ENCODE measurements around the gene DBX1.

Gene DBX1

DNA sequence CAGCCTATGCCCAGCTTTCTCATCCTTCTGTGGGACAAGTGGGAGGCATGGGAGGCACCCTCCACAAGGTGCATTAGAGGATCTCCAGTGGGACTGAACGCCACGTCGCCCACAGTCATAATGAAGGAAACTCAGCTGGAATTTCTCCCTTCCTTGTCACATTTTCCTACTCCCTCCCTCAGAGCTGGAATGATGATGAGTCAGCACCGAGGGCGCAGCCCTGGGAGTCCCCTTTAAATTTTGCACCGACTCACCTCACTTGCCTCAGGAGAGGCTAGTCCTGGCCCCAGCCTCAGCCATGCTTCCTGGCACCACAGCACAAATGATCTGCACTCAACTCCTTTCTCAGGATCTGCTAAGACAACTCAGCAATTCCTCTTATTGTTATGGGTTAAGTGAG lies 34.3 kb downstream of the DBX1 start:
- no peaks in the 10 kb centered on the region for H3K9me3 ChIP-seq (ENCODE audit: insufficient read depth, low read depth, low read length)
- peaks cover 0 to 5% of the 10 kb centered on the region in 2 experiments for H3K4me1 ChIP-seq (ENCODE audit: control insufficient read depth in 1 of 2, insufficient read depth in 2 of 2, low read length in 2 of 2)
- no peak overlapping the region for H2AFZ ChIP-seq (ENCODE audit: insufficient read depth, low read length, poor library complexity)
- H3K27me3 ChIP-seq (ENCODE audit: insufficient read depth, low read length) = no peaks in the 10 kb centered on the region
- H3K27ac ChIP-seq (ENCODE audit: low read depth, low read length) = no peak overlapping the region
- no peak overlapping the region for H2AK5ac ChIP-seq (ENCODE audit: low read length)
- H3K4me2 ChIP-seq (ENCODE audit: low read length) = no peak overlapping the region
- DNase-seq = peak in 1 of 2 donors; percentile 32
- no peak overlapping the region for H4K91ac ChIP-seq (ENCODE audit: low read depth, low read length)
- no peak overlapping the region for H3K4ac ChIP-seq (ENCODE audit: low read depth, low read length)
- no peak overlapping the region for H3K4me3 ChIP-seq (ENCODE audit: low read depth, low read length)
- WGBS (ENCODE audit: extremely low coverage, insufficient coverage, insufficient read length) = no CpG with 5 or more reads among the region's 6 CpGs
- no peak overlapping the region for H2BK12ac ChIP-seq (ENCODE audit: low read length)
- H2BK120ac ChIP-seq (ENCODE audit: insufficient read depth, low read length, poor library complexity) = no peak overlapping the region
- H3K9ac ChIP-seq (ENCODE audit: low read length) = no peak overlapping the region
- no peak overlapping the region for H3K18ac ChIP-seq (ENCODE audit: low read length)
- no peak overlapping the region for H4K8ac ChIP-seq (ENCODE audit: low read depth, low read length)
- H2BK5ac ChIP-seq (ENCODE audit: low read depth, low read length, poor library complexity) = no peak overlapping the region
- H3K79me2 ChIP-seq (ENCODE audit: control insufficient read depth, insufficient read depth, low read length, poor library complexity) = no peaks in the 10 kb centered on the region
- H3K79me1 ChIP-seq (ENCODE audit: low read length) = no peaks in the 10 kb centered on the region
- H3K14ac ChIP-seq (ENCODE audit: low read length) = no peak overlapping the region
- H3K23ac ChIP-seq (ENCODE audit: low read length) = no peak overlapping the region
- no peak overlapping the region for H4K12ac ChIP-seq (ENCODE audit: low read depth, low read length)
- no peaks in the 10 kb centered on the region for H3K36me3 ChIP-seq (ENCODE audit: control insufficient read depth in 1 of 2, insufficient read depth in 2 of 2, low read length in 2 of 2)

GRCh38 chr11:20122131-20122530 lies 38.1 kb downstream of the DBX1 start:
- no peak overlapping the region for H3K4ac ChIP-seq (ENCODE audit: low read depth, low read length)
- H3K9ac ChIP-seq (ENCODE audit: low read length) = no peak overlapping the region
- no peaks in the 10 kb centered on the region for H3K27me3 ChIP-seq (ENCODE audit: insufficient read depth, low read length)
- H2BK12ac ChIP-seq (ENCODE audit: low read length) = no peak overlapping the region
- H3K14ac ChIP-seq (ENCODE audit: low read length) = no peak overlapping the region
- no peak overlapping the region for H2AK5ac ChIP-seq (ENCODE audit: low read length)
- peak in 1 of 2 donors; percentile 48 for DNase-seq
- H3K9me3 ChIP-seq (ENCODE audit: insufficient read depth, low read depth, low read length) = no peaks in the 10 kb centered on the region
- no peaks in the 10 kb centered on the region for H3K79me1 ChIP-seq (ENCODE audit: low read length)
- H2AFZ ChIP-seq (ENCODE audit: insufficient read depth, low read length, poor library complexity) = no peak overlapping the region
- WGBS (ENCODE audit: extremely low coverage, insufficient coverage, insufficient read length) = no CpG with 5 or more reads among the region's 3 CpGs
- no peaks in the 10 kb centered on the region for H3K79me2 ChIP-seq (ENCODE audit: control insufficient read depth, insufficient read depth, low read length, poor library complexity)
- H3K36me3 ChIP-seq (ENCODE audit: control insufficient read depth in 1 of 2, insufficient read depth in 2 of 2, low read length in 2 of 2) = peaks cover 19 to 30% of the 10 kb centered on the region in 2 experiments
- H2BK5ac ChIP-seq (ENCODE audit: low read depth, low read length, poor library complexity) = no peak overlapping the region
- H3K4me1 ChIP-seq (ENCODE audit: control insufficient read depth in 1 of 2, insufficient read depth in 2 of 2, low read length in 2 of 2) = peaks cover 0 to 5% of the 10 kb centered on the region in 2 experiments
- no peak overlapping the region for H2BK120ac ChIP-seq (ENCODE audit: insufficient read depth, low read length, poor library complexity)
- H3K4me3 ChIP-seq (ENCODE audit: low read depth, low read length) = no peak overlapping the region
- H4K12ac ChIP-seq (ENCODE audit: low read depth, low read length) = no peak overlapping the region
- no peak overlapping the region for H4K8ac ChIP-seq (ENCODE audit: low read depth, low read length)
- H3K18ac ChIP-seq (ENCODE audit: low read length) = no peak overlapping the region
- H3K4me2 ChIP-seq (ENCODE audit: low read length) = no peak overlapping the region
- H4K91ac ChIP-seq (ENCODE audit: low read depth, low read length) = no peak overlapping the region
- H3K23ac ChIP-seq (ENCODE audit: low read length) = no peak overlapping the region
- H3K27ac ChIP-seq (ENCODE audit: low read depth, low read length) = no peak overlapping the region

GRCh38 chr11:20120134-20120925 lies 39.9 kb downstream of the DBX1 start:
- no peak overlapping the region for H3K4ac ChIP-seq (ENCODE audit: low read depth, low read length)
- no peaks in the 10 kb centered on the region for H3K79me2 ChIP-seq (ENCODE audit: control insufficient read depth, insufficient read depth, low read length, poor library complexity)
- no peak overlapping the region for H2BK120ac ChIP-seq (ENCODE audit: insufficient read depth, low read length, poor library complexity)
- H3K4me1 ChIP-seq (ENCODE audit: control insufficient read depth in 1 of 2, insufficient read depth in 2 of 2, low read length in 2 of 2) = no peaks in the 10 kb centered on the region
- no peak for DNase-seq
- no peak overlapping the region for H3K27ac ChIP-seq (ENCODE audit: low read depth, low read length)
- H2BK5ac ChIP-seq (ENCODE audit: low read depth, low read length, poor library complexity) = no peak overlapping the region
- H4K8ac ChIP-seq (ENCODE audit: low read depth, low read length) = no peak overlapping the region
- no CpG with 5 or more reads among the region's 7 CpGs for WGBS (ENCODE audit: extremely low coverage, insufficient coverage, insufficient read length)
- H3K4me2 ChIP-seq (ENCODE audit: low read length) = no peak overlapping the region
- H2AK5ac ChIP-seq (ENCODE audit: low read length) = no peak overlapping the region
- H3K36me3 ChIP-seq (ENCODE audit: control insufficient read depth in 1 of 2, insufficient read depth in 2 of 2, low read length in 2 of 2) = peaks cover 24 to 38% of the 10 kb centered on the region in 2 experiments
- no peak overlapping the region for H2BK12ac ChIP-seq (ENCODE audit: low read length)
- no peak overlapping the region for H3K9ac ChIP-seq (ENCODE audit: low read length)
- no peak overlapping the region for H3K4me3 ChIP-seq (ENCODE audit: low read depth, low read length)
- no peaks in the 10 kb centered on the region for H3K79me1 ChIP-seq (ENCODE audit: low read length)
- no peak overlapping the region for H2AFZ ChIP-seq (ENCODE audit: insufficient read depth, low read length, poor library complexity)
- no peak overlapping the region for H4K12ac ChIP-seq (ENCODE audit: low read depth, low read length)
- H3K18ac ChIP-seq (ENCODE audit: low read length) = no peak overlapping the region
- H4K91ac ChIP-seq (ENCODE audit: low read depth, low read length) = no peak overlapping the region
- no peaks in the 10 kb centered on the region for H3K27me3 ChIP-seq (ENCODE audit: insufficient read depth, low read length)
- no peak overlapping the region for H3K14ac ChIP-seq (ENCODE audit: low read length)
- H3K23ac ChIP-seq (ENCODE audit: low read length) = no peak overlapping the region
- no peaks in the 10 kb centered on the region for H3K9me3 ChIP-seq (ENCODE audit: insufficient read depth, low read depth, low read length)

GRCh38 chr11:20119315-20119714 lies 41.0 kb downstream of the DBX1 start:
- WGBS (ENCODE audit: extremely low coverage, insufficient coverage, insufficient read length) = no CpG with 5 or more reads among the region's 12 CpGs
- H3K18ac ChIP-seq (ENCODE audit: low read length) = no peak overlapping the region
- H3K27ac ChIP-seq (ENCODE audit: low read depth, low read length) = no peak overlapping the region

More at GRCh38 chr11:20119315-20119714, 41.0 kb downstream of the DBX1 start:
- H3K79me2 ChIP-seq (ENCODE audit: control insufficient read depth, insufficient read depth, low read length, poor library complexity) = no peaks in the 10 kb centered on the region
- peaks cover 31 to 46% of the 10 kb centered on the region in 2 experiments for H3K36me3 ChIP-seq (ENCODE audit: control insufficient read depth in 1 of 2, insufficient read depth in 2 of 2, low read length in 2 of 2)
- H2BK5ac ChIP-seq (ENCODE audit: low read depth, low read length, poor library complexity) = no peak overlapping the region
- no peak overlapping the region for H3K14ac ChIP-seq (ENCODE audit: low read length)
- H3K23ac ChIP-seq (ENCODE audit: low read length) = no peak overlapping the region
- H3K4me2 ChIP-seq (ENCODE audit: low read length) = no peak overlapping the region
- H2BK120ac ChIP-seq (ENCODE audit: insufficient read depth, low read length, poor library complexity) = no peak overlapping the region
- H3K9ac ChIP-seq (ENCODE audit: low read length) = no peak overlapping the region
- H3K4ac ChIP-seq (ENCODE audit: low read depth, low read length) = no peak overlapping the region
- no peak overlapping the region for H4K12ac ChIP-seq (ENCODE audit: low read depth, low read length)
- H2AFZ ChIP-seq (ENCODE audit: insufficient read depth, low read length, poor library complexity) = no peak overlapping the region
- H2AK5ac ChIP-seq (ENCODE audit: low read length) = no peak overlapping the region
- H3K79me1 ChIP-seq (ENCODE audit: low read length) = no peaks in the 10 kb centered on the region
- no peaks in the 10 kb centered on the region for H3K27me3 ChIP-seq (ENCODE audit: insufficient read depth, low read length)
- H2BK12ac ChIP-seq (ENCODE audit: low read length) = no peak overlapping the region
- H4K91ac ChIP-seq (ENCODE audit: low read depth, low read length) = no peak overlapping the region
- H3K4me1 ChIP-seq (ENCODE audit: control insufficient read depth in 1 of 2, insufficient read depth in 2 of 2, low read length in 2 of 2) = no peaks in the 10 kb centered on the region
- no peak overlapping the region for H3K4me3 ChIP-seq (ENCODE audit: low read depth, low read length)
- H4K8ac ChIP-seq (ENCODE audit: low read depth, low read length) = no peak overlapping the region
- no peaks in the 10 kb centered on the region for H3K9me3 ChIP-seq (ENCODE audit: insufficient read depth, low read depth, low read length)
- no peak for DNase-seq
